T follicular helper cell (primary cell): Measurements from ENCODE around the gene PLEK.
"Not testable (repeated sequence)": the region's sequence is repeated elsewhere in the genome, so short reads cannot be mapped to it uniquely, and the experiment has no call there.

Experiments used
- DNase-seq: peaks from one replicate; pipeline ENCODE4 v3.0.0-alpha.2; 2020; ENCODE audit warnings: low read depth
- total RNA-seq, 2 experiments: gene quantifications; one replicate each; lab custom pipeline; 2026; lab: John Stamatoyannopoulos, UW

Gene PLEK, protein sequence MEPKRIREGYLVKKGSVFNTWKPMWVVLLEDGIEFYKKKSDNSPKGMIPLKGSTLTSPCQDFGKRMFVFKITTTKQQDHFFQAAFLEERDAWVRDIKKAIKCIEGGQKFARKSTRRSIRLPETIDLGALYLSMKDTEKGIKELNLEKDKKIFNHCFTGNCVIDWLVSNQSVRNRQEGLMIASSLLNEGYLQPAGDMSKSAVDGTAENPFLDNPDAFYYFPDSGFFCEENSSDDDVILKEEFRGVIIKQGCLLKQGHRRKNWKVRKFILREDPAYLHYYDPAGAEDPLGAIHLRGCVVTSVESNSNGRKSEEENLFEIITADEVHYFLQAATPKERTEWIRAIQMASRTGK
- total RNA-seq = 2.6 to 5.4 reads per million in 2 experiments

GRCh38 chr2:68365087-68365486 lies at the start of gene PLEK:
Gene PLEK, plus strand, starts transcription at chr2:68365282. Its CDS starts 70 bp downstream, at chr2:68365352.
- no peak for DNase-seq

GRCh38 chr2:68316111-68316510 lies 49.0 kb upstream of the PLEK start:
- DNase-seq = no peak

GRCh38 chr2:68317971-68318913 lies 46.8 kb upstream of the PLEK start:
- DNase-seq = no peak

- no peak for DNase-seq
These were observed 46.1 kb upstream of the PLEK start for GRCh38 chr2:68318914-68319397.

DNA sequence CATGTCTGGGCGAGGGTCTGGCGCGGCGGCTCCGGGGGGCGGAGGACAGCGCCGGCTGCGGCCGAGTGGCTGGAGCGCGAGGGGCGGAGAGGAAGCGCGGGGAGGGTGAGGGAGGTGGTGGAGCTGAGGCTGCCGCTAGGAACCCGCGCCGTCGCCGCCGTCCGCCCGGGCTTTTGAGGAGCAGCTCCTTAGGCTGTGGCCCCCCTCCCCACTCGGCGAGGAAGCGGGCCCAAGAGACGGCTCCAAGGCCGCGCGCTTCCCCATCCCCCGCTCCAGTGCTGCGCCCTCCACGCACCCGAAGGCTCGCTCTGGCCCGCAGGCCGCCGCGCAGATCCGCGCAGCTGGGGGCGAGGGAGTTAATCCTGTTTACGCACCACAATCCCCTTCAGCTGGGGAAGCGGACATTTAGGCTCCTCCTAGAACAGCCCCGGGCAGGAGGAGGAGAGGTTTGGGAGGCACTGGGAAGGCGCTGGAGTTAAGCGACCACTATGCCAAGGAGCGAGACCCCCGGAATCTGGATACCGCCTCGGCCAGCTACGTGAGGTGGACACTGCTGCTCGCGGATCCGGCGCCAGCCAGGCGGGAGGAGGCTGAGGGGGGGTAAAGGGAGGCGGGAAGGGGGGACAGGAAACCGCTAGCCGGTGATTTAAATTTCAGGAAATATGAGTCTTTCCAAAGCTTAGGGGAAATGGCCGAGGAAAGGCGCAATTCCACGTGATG lies 45.5 kb upstream of the PLEK start, which contains the start of gene CNRIP1:
TSS of gene CNRIP1 (minus strand) at position 552 of the 720 bp plus-strand sequence. CDS start at position 3, 549 bp downstream.
- DNase-seq = no peak

DNA sequence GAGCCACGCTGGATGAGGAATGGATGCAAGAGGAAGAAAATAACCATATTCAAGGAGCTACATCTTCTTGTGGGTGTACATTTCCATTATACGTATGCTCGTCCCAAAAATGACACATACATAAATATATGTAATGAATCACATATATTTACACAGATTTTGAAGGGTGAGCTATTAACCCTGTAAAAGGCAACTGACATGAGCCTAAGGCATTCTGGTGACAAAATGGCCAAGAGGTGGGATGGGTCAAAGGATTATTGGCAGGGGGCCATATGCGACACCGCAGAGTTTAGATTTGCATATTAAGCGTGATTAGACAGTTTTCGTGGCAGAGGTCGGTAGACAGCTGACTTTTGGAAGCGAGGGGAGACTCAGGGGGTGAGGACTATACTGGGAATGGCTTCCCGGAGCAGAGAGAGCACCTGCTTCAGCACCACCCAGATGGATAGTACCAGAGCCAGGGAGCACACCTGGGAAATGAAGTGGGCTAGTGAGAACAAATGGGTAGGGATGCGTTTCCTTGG lies 44.9 kb upstream of the PLEK start:
- DNase-seq = no peak

GRCh38 chr2:68325056-68325455 lies 40.0 kb upstream of the PLEK start:
- DNase-seq = no peak

- no peak for DNase-seq
These were observed 36.2 kb upstream of the PLEK start for GRCh38 chr2:68328901-68329300.

DNA sequence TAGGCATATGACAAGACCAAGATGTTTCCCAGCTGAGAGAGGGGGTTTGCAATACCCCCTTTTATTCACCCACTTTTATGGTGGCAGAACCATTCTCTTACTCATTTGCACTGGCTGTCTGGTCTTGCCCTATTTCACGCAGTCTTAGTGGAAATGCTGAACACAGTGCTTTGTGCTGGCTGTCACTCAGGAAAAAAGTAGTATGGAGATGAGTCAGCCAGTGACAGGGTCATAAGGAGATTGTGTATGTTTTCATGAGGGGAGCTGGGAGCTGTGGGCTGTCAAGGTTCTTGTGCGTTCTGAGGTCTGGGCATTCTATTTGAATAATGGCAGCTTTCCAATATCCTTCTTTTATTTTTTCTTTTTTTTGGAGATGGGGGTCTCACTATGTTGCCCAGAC lies 34.4 kb upstream of the PLEK start:
- no peak for DNase-seq

DNA sequence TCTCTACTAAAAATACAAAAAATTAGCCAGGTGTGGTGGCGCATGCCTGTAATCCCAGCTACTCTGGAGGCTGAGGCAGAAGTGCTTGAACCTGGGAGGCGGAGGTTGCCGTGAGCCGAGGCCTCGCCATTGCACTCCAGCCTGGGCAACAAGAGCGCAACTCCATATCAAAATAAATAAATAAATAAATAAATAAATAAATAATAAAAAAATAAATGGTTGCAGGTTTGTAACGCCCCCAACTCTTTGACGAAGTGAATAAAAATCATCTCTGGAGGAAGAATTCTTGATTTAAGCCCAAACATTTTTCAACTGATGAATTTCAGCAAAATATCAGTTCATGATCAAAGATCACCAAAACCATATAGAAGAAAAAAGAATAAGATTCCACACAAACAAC lies 32.1 kb upstream of the PLEK start:
- DNase-seq = no peak

- no peak for DNase-seq
These were observed 31.2 kb upstream of the PLEK start for GRCh38 chr2:68333931-68334330.

GRCh38 chr2:68336192-68336591 lies 28.9 kb upstream of the PLEK start:
- DNase-seq = no peak

GRCh38 chr2:68340226-68341061 lies 24.6 kb upstream of the PLEK start:
- no peak for DNase-seq

DNA sequence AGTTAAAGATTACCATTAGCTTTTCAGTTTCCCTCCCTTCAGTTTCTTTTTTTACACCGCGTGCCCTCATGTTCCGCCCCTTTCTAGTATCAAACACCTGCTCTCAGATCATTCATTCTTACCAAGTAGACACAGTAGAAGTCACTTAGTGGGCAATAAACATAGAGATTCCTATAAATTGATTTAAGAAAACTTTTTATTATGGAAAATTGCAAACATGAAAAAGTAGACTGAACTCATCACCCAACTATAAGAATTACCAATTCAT lies 24.1 kb upstream of the PLEK start:
- DNase-seq = no peak

DNA sequence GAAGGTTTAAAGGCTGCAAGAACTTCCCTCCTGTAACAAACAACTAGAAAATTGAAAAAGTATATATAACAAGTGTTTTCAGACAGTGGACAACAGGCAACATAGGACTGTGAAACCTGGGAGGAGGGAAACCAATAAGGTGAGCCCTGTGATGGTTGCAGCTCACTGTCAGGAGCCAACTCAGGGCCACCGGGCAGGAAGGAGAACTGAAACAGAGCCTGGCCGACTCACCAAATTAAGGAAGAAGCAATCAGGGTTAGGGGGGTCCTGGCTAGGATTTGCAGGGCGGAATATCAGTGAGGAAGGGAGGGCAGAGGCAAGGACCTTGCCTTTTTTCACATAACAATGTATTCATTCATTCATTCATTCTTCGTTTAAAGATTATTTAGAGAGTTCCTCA lies 23.5 kb upstream of the PLEK start:
- no peak for DNase-seq

DNA sequence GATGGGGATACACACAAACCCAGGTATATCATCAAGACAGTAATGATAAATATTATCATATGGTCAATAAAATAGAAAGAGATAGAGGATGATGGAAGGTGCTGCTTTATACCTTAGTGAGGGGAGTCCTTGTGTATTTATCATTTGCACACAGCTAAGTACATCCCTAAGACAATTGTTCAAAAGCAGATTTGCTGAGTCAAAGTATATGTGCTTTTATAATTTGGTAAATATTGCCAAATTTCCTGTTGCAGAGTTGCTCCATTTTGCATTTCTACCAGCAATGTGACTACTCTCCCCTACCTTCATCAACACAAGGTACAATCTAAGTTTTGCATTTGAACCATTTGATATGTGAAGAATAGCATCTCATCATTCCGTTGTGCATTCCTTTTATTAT lies 22.6 kb upstream of the PLEK start:
- DNase-seq = no peak

- DNase-seq = no peak
These were observed 21.1 kb upstream of the PLEK start for GRCh38 chr2:68344031-68344430.

DNA sequence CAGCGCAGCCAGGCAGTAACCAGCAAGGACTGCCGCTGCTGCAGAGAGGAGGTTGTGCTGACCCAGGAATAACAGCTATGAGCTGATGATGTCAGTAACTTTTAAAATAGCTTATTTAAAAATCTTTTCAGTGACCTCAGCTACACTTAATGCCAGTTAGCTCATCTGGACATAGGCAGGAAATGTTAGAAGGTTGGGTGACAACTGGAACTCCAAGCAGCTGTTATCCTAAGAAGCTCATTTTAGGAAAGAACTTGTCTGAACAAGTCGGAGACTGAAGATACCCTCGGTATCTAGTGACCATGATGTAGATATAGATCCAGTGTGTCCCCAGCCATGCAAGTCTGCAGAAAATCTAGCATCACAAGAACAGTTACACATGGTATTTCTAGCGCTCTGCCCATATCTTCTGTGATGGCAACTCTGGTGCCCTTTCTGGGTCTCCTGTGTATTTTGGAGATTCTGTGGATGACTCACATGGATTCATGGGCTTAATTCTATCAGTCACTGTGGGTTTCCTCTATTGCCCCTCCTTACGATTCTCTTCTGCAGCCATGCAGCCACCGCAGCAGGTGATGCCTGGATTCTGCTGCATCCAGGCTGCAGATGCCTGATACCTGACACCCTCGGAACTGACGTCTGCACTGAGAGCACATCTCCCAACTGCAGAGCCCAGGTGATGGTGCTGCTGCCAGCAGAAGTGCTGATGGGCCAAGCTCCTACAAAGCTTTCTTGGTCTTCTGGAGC lies 19.8 kb upstream of the PLEK start:
- no peak for DNase-seq

DNA sequence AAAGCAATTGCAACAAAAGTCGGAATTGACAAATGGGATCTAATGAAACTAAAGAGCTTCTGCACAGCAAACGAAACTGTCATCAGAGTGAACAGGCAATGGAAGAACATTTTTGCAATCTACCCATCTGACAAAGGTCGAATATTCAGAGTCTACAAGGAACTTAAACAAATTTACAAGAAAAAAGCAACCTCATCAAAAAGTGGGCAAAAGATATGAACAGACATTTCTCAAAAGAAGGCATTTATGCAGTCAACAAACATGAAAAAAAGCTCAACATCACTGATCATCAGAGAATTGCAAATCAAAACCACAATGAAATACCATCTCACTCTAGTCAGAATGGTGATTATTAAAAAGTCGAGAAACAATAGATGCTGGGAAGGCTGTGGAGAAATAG lies 16.0 kb upstream of the PLEK start:
- not testable (repeated sequence) for DNase-seq

- no peak for DNase-seq
These were observed 13.1 kb upstream of the PLEK start for GRCh38 chr2:68351997-68352396.
